Neuronal stem cell (in vitro differentiated cells): ENCODE measurements around the gene KCNC2.

Source experiments
- DNase-seq: peaks from one replicate; pipeline ENCODE4 v3.0.0-alpha.2; 2013; ENCODE audit warnings: low spot score
- H2AFZ ChIP-seq: one replicate; pipeline ENCODE4 v1.6.1; 2013; ENCODE audit warnings: mild to moderate bottlenecking, low read length, inconsistent platforms
- H2AK5ac ChIP-seq: 2 replicates; pipeline ENCODE4 v1.6.1; 2013; ENCODE audit warnings: low read depth, mild to moderate bottlenecking, inconsistent platforms, low read length, moderate library complexity, mixed read lengths
- H2BK120ac ChIP-seq: 2 replicates; pipeline ENCODE4 v1.6.1; 2013; ENCODE audit warnings: low read depth, mild to moderate bottlenecking, inconsistent platforms, low read length, moderate library complexity, mixed read lengths
- H2BK12ac ChIP-seq: one replicate; pipeline ENCODE4 v1.6.1; 2013; ENCODE audit warnings: low read length, inconsistent platforms
- H2BK15ac ChIP-seq: 2 replicates; pipeline ENCODE4 v1.6.1; 2013; ENCODE audit warnings: mild to moderate bottlenecking, low read length, inconsistent platforms, mixed read lengths
- H2BK5ac ChIP-seq: one replicate; pipeline ENCODE4 v1.6.1; 2013; ENCODE audit warnings: inconsistent platforms, mild to moderate bottlenecking, low read length, moderate library complexity
- H3K14ac ChIP-seq: one replicate; pipeline ENCODE4 v1.6.1; 2013; ENCODE audit warnings: low read length, inconsistent platforms
- H3K18ac ChIP-seq: 2 replicates; pipeline ENCODE4 v1.6.1; 2013; ENCODE audit warnings: low read length, inconsistent platforms
- H3K23ac ChIP-seq: 2 replicates; pipeline ENCODE4 v1.6.1; 2013; ENCODE audit warnings: low read depth, mild to moderate bottlenecking, mixed read lengths, low read length, inconsistent platforms; ENCODE audit not compliant: poor library complexity
- H3K27ac ChIP-seq: replicated peaks from 3 replicates; pipeline ENCODE4 v1.5.1; 2013; ENCODE audit warnings: low read length, inconsistent platforms
- H3K27me3 ChIP-seq, 3 experiments: 2 replicates each; pipeline ENCODE4 v1.6.1; 2013; ENCODE audit warnings: low read length in 3 of 3, mild to moderate bottlenecking in 2 of 3, inconsistent platforms in 1 of 3, low read depth in 1 of 3, mixed read lengths in 1 of 3, moderate library complexity in 1 of 3; ENCODE audit not compliant: control insufficient read depth in 3 of 3, insufficient read depth in 3 of 3
- H3K36me3 ChIP-seq, 2 donors: replicated peaks in 1 of 2; 2 replicates each; pipeline ENCODE4 v1.6.1; 2013; ENCODE audit warnings: low read length in 2 of 2; ENCODE audit not compliant: control insufficient read depth in 2 of 2, insufficient read depth in 2 of 2
- H3K4ac ChIP-seq: 2 replicates; pipeline ENCODE4 v1.6.1; 2013; ENCODE audit warnings: inconsistent platforms, mild to moderate bottlenecking, low read length, moderate library complexity
- H3K4me1 ChIP-seq, 2 donors: 1 replicate in 1 of 2; 2 replicates in 1 of 2; pipeline ENCODE4 v1.6.1; 2013; ENCODE audit warnings: low read length in 2 of 2, low read depth in 1 of 2; ENCODE audit not compliant: control insufficient read depth in 2 of 2, insufficient read depth in 1 of 2
- H3K4me2 ChIP-seq: one replicate; pipeline ENCODE4 v1.6.1; 2013; ENCODE audit warnings: mild to moderate bottlenecking, low read length, inconsistent platforms; ENCODE audit not compliant: insufficient read depth, poor library complexity, severe bottlenecking
- H3K4me3 ChIP-seq, 2 donors: 2 replicates each; pipeline ENCODE4 v1.5.1; 2013; ENCODE audit warnings: low read length in 2 of 2, mild to moderate bottlenecking in 2 of 2, inconsistent platforms in 1 of 2, moderate library complexity in 1 of 2
- H3K79me1 ChIP-seq: one replicate; pipeline ENCODE4 v1.6.1; 2013; ENCODE audit warnings: low read depth, mild to moderate bottlenecking, inconsistent platforms, low read length, moderate library complexity
- H3K9ac ChIP-seq: one replicate; pipeline ENCODE4 v1.6.1; 2013; ENCODE audit warnings: mild to moderate bottlenecking, low read depth, low read length, inconsistent platforms; ENCODE audit not compliant: poor library complexity
- H3K9me3 ChIP-seq, 2 donors: replicated peaks in 1 of 2; 2 replicates each; pipeline versions ENCODE3 to v1.6.1; 2013; ENCODE audit warnings: low read length in 2 of 2, mild to moderate bottlenecking in 2 of 2, inconsistent platforms in 1 of 2, low read depth in 1 of 2, mixed read lengths in 1 of 2, moderate library complexity in 1 of 2; ENCODE audit not compliant: control insufficient read depth in 2 of 2, insufficient read depth in 1 of 2
- H4K8ac ChIP-seq: one replicate; pipeline ENCODE4 v1.6.1; 2013; ENCODE audit warnings: low read depth, mild to moderate bottlenecking, inconsistent platforms, low read length, moderate library complexity
- H4K91ac ChIP-seq: one replicate; pipeline ENCODE4 v1.6.1; 2013; ENCODE audit warnings: low read length, low read depth, mild to moderate bottlenecking, inconsistent platforms; ENCODE audit not compliant: poor library complexity
- WGBS, 2 donors: extraction: QIAGEN DNeasy Blood & Tissue Kit; methylation state at CpG; one replicate each; pipeline ENCODE4 v1.1.7; 2013; ENCODE audit warnings: missing lambda C conversion rate in 2 of 2, mixed read lengths in 1 of 2; ENCODE audit not compliant: insufficient read length in 2 of 2, insufficient replicate concordance in 1 of 2; ENCODE audit errors: extremely low coverage in 2 of 2; 5-methylcytosine and 5-hydroxymethylcytosine counted together

Gene KCNC2

DNA sequence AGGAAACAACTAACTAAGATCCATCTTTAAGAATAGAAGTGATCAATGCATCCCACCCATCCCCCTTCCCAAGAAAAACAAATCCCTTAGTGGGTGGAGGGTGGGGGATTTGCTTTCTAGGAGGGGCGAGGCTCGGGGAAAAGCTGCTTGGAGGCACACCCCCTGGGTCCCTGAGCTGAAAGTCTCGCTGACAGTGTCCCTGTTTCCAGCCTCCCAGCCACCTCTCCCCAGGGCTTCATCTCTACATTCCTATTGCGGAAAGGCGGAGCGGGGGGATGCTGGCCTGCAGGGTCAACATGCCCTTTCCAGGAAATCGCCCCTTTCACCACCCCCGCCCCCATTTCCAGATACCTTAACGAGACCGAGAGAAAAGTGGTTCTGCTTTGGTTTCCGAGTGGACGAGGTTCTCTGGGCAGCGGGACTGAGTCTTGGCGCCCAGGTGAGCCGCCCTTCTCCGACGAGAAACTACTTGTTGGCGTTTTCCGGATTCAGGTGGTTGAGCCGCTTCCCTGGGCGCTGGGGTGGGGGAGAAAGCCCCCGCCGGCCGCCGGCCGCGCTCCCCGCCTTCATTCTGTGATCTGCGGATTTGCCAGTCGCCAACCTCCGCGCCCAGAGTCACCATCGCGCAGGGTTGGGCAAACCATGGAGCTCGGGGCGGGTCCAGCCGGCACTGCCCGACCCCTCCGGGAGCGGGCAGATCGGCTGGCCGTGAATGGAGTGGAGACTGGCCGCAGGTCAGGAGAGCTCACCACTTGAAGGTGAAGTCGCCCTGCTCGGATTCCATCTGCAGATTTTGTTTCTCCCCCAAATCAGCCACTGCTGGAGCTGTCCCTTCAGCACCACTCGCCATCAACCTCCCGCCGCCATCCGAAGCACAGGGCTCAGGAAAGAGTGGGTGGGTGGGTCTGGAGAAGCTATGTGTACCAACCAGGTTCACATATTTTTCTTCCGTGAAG is 505 bp downstream of the KCNC2 start:
- Histone ChIP-seq H3K36me3 (no peaks in the 10 kb centered on the region), H3K4me3 (peak overlapping the region; percentile 26 to 74), H2BK5ac (no peak overlapping the region), H3K79me1 (no peaks in the 10 kb centered on the region), H3K4ac (no peak overlapping the region), H3K27ac (no peak overlapping the region), H4K91ac (no peak overlapping the region), H3K9ac (no peak overlapping the region), H2AK5ac (no peak overlapping the region), H3K23ac (no peak overlapping the region), H3K18ac (no peak overlapping the region), H3K4me1 (peaks cover 2 to 3% of the 10 kb centered on the region in 2 donors), H3K9me3 (peaks cover 0 to 8% of the 10 kb centered on the region in 2 donors), H3K14ac (no peak overlapping the region), H2BK120ac (no peak overlapping the region), H2BK12ac (no peak overlapping the region), H2BK15ac (no peak overlapping the region), H4K8ac (no peak overlapping the region), H3K4me2 (peak overlapping the region; percentile 98), H2AFZ (peak overlapping the region; percentile 73), H3K27me3 (peaks cover 5 to 51% (median 31%) of the 10 kb centered on the region in 3 experiments)
- DNase-seq, result peak; percentile 73
- no CpG with 5 or more reads among the region's 50 CpGs for WGBS, 2 donors

DNA sequence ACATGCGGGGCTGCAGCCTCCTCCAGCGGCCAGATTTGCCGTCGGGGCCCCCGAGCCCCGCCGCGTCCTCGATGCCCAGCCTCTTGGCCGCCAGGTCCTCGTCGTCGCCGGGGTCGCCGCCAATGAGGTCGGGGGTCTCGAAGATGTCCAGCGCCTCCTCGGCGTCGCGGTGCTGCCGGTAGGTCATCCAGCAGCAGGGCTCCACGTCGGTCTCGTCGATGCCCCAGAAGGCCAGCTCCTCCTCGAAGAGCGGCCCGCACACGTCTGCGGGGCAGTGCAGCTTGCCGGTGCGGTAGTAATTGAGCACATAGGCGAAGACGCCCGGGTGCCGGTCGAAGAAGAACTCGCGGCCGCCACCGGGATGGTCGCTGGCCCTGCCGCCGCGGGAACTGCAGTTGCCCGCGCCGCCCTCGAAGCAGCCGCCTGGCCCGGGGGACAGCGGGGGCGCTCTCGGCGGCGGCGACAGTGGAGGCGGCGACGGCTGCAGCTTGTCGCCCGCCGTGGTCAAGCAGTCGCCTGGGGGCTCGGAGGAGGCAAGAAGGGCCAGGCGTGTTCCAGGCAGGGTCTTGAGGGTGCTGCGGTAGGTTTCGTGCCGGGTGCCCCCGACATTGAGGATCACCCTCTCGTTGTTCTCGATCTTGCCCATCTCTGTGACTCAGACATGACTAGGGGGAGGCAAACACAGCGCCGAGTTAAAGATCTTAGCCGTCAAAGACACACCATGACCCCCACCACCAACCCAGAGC is 2.1 kb downstream of the KCNC2 start:
- peaks cover 5 to 51% (median 31%) of the 10 kb centered on the region in 3 experiments for H3K27me3 ChIP-seq
- no peak overlapping the region for H3K23ac ChIP-seq
- peak; percentile 33 for DNase-seq
- no peaks in the 10 kb centered on the region for H3K79me1 ChIP-seq
- peak overlapping the region; percentile 34 for H3K4me2 ChIP-seq
- no peak overlapping the region for H2BK12ac ChIP-seq
- peak overlapping the region; percentile 49 for H3K14ac ChIP-seq
- no peak overlapping the region for H2AK5ac ChIP-seq
- H3K4me1 ChIP-seq, result peaks cover 2 to 3% of the 10 kb centered on the region in 2 donors
- H3K4me3 ChIP-seq, result peak overlapping the region; percentile 7 to 73
- peak overlapping the region; percentile 79 for H2AFZ ChIP-seq
- no peaks in the 10 kb centered on the region for H3K36me3 ChIP-seq
- H2BK120ac ChIP-seq, result no peak overlapping the region
- no peak overlapping the region for H3K9ac ChIP-seq
- H3K9me3 ChIP-seq, result peaks cover 0 to 8% of the 10 kb centered on the region in 2 donors
- H2BK15ac ChIP-seq, result no peak overlapping the region
- H4K91ac ChIP-seq, result no peak overlapping the region
- no peak overlapping the region for H2BK5ac ChIP-seq
- H4K8ac ChIP-seq, result no peak overlapping the region
- H3K27ac ChIP-seq, result no peak overlapping the region
- H3K18ac ChIP-seq, result no peak overlapping the region
- H3K4ac ChIP-seq, result no peak overlapping the region
- no CpG with 5 or more reads among the region's 78 CpGs for WGBS, 2 donors

DNA sequence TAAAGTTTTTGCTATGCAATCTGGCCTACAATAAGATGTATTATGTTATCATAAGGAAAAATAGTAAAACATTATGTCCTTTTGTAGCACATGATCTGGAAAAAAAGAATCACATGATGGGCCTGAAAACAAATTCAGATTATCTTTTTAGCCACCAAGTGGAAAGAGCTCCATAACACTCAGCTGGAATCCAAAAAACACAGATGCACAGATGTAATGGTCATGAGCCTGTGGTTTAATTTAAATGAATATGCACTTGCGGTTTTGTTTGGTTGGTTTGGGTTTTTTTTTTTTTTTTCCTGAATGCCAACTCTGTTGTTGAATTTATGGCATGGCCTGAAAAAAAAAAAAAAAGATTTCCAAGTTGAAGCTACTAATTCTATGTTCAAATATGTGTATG is 4.1 kb downstream of the KCNC2 start:
- Histone ChIP-seq H2BK12ac (no peak overlapping the region), H2BK120ac (no peak overlapping the region), H3K23ac (no peak overlapping the region), H3K27me3 (peaks cover 5 to 51% (median 31%) of the 10 kb centered on the region in 3 experiments), H2BK15ac (no peak overlapping the region), H3K4ac (no peak overlapping the region), H3K14ac (no peak overlapping the region), H3K27ac (no peak overlapping the region), H3K18ac (no peak overlapping the region), H3K4me3 (no peak overlapping the region), H3K79me1 (no peaks in the 10 kb centered on the region), H4K8ac (no peak overlapping the region), H3K9ac (no peak overlapping the region), H2AFZ (no peak overlapping the region), H3K36me3 (no peaks in the 10 kb centered on the region), H2AK5ac (no peak overlapping the region), H3K4me1 (peaks cover 3 to 12% of the 10 kb centered on the region in 2 donors), H3K9me3 (peaks cover 0 to 8% of the 10 kb centered on the region in 2 donors), H4K91ac (no peak overlapping the region), H3K4me2 (no peak overlapping the region), H2BK5ac (no peak overlapping the region)
- no peak for DNase-seq
- no CpG with 5 or more reads among the region's 1 CpG for WGBS, 2 donors

DNA sequence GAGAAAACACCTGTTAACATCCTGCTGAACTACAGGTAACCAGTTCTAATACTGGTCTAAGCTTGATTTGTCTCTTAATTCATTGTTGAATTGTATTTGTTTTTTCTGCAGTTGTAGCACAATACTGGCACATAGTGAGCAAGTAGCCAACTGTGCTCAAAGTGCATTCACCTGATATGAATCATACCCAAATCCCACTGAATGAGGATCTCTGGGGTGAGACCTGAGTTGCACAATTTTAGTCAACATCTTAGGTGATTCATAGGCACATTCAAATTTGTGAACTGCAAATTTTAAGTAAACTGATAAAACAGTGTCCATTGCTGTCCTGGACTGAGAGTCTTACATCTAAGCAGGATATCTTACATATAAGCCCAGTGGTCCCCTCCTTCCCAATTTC is 12.8 kb downstream of the KCNC2 start:
- no peak overlapping the region for H2AK5ac ChIP-seq
- no peaks in the 10 kb centered on the region for H3K36me3 ChIP-seq

More for the DNA sequence above, 12.8 kb downstream of the KCNC2 start:
- no peak overlapping the region for H3K14ac ChIP-seq
- no peak overlapping the region for H3K4me2 ChIP-seq
- no peak overlapping the region for H3K9ac ChIP-seq
- no peak overlapping the region for H4K8ac ChIP-seq
- DNase-seq, result no peak
- H3K27me3 ChIP-seq, result no peaks in the 10 kb centered on the region
- H3K18ac ChIP-seq, result no peak overlapping the region
- H3K9me3 ChIP-seq, result no peaks in the 10 kb centered on the region
- no peak overlapping the region for H3K4me3 ChIP-seq
- no peak overlapping the region for H3K4ac ChIP-seq
- H3K79me1 ChIP-seq, result no peaks in the 10 kb centered on the region
- H2BK120ac ChIP-seq, result no peak overlapping the region
- no peak overlapping the region for H2AFZ ChIP-seq
- peaks cover 0 to 9% of the 10 kb centered on the region in 2 donors for H3K4me1 ChIP-seq
- H2BK15ac ChIP-seq, result no peak overlapping the region
- no peak overlapping the region for H3K27ac ChIP-seq
- no peak overlapping the region for H4K91ac ChIP-seq
- H2BK5ac ChIP-seq, result no peak overlapping the region
- H2BK12ac ChIP-seq, result no peak overlapping the region
- no peak overlapping the region for H3K23ac ChIP-seq
